GM12878 (cell line): ENCODE results near the gene ZNF407.

ENCODE experiments used
- EP300 ChIP-seq, 2 experiments: fragments of 150-350 bp in 1 of 2; IDR thresholded peaks; 2 replicates each; pipeline ENCODE4 v1.6.1; 2011 to 2012; ENCODE audit warnings: low read depth in 2 of 2, low read length in 2 of 2, borderline replicate concordance in 1 of 2, improper control_type of control experiment in 1 of 2, inconsistent platforms in 1 of 2; ENCODE audit not compliant: control insufficient read depth in 1 of 2
- FOXM1 ChIP-seq: IDR thresholded peaks from 2 replicates; pipeline ENCODE4 v1.6.1; 2012; ENCODE audit warnings: low read depth, mild to moderate bottlenecking, inconsistent platforms, low read length, moderate library complexity
- JUND ChIP-seq: IDR thresholded peaks from 2 replicates; pipeline ENCODE4 v1.6.1; 2012; ENCODE audit warnings: low read depth, mild to moderate bottlenecking, low read length, improper control_type of control experiment, moderate library complexity
- NRF1 ChIP-seq: conservative IDR thresholded peaks from 2 replicates; pipeline ENCODE4 v1.6.1; 2011; ENCODE audit warnings: mild to moderate bottlenecking, low read depth, low read length, improper control_type of control experiment
- POLR2A ChIP-seq: IDR thresholded peaks from 2 replicates; pipeline ENCODE4 v1.6.1; 2011; ENCODE audit warnings: low read depth, mild to moderate bottlenecking, low read length
- SMC3 ChIP-seq: IDR thresholded peaks from 2 replicates; pipeline ENCODE4 v1.6.1; 2011; ENCODE audit warnings: low read length, improper control_type of control experiment, borderline replicate concordance
- TF ChIP-seq, protein P1 (sequence below): IDR thresholded peaks from 2 replicates; pipeline ENCODE4 v1.6.1; 2012; ENCODE audit warnings: low read length, inconsistent platforms
- TF ChIP-seq, protein P2 (sequence below): IDR thresholded peaks from 2 replicates; pipeline ENCODE4 v1.6.1; 2012; ENCODE audit warnings: low read depth, low read length, improper control_type of control experiment
- TF ChIP-seq, protein P3 (sequence below), 3 experiments: IDR thresholded peaks in 2 of 3; conservative IDR thresholded peaks in 1 of 3; 2 replicates each; pipeline ENCODE4 v1.5.1; 2011; ENCODE audit warnings: low read depth in 3 of 3, low read length in 3 of 3, mild to moderate bottlenecking in 3 of 3, control low read depth in 2 of 3, moderate library complexity in 2 of 3, inconsistent platforms in 1 of 3, mixed read lengths in 1 of 3; ENCODE audit not compliant: control insufficient read depth in 2 of 3, insufficient read depth in 1 of 3; ENCODE audit errors: extremely low read depth in 1 of 3

DNA sequence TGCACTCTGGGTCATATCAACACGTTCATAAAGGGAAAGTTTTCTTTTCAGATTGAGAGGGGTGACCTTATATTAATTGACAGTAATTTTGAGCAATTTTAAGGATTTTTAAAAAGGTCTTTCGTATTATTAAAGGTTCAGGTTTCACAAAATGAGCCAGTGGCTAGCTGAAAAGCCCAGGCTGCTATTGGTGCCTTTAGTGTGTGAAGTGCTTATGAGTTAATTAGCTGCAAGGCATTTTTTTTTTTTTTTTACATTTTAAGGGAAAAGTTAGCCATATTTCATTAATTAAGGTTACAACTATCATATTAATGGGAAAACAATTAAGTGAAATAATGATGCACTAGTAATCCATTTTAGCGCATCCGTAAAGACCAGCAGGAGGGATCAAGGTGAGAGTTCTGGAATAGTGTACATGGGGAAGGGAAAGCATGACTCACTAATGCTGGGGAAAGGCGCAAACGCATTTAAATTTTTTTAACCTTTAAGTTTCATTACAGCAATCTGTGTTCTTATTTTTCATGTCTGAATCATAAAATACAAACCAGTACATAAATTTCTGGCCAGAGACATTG, 200.0 kb downstream of the ZNF407 start:
- no peak for TF ChIP-seq POLR2A
- TF ChIP-seq, protein P1, sequence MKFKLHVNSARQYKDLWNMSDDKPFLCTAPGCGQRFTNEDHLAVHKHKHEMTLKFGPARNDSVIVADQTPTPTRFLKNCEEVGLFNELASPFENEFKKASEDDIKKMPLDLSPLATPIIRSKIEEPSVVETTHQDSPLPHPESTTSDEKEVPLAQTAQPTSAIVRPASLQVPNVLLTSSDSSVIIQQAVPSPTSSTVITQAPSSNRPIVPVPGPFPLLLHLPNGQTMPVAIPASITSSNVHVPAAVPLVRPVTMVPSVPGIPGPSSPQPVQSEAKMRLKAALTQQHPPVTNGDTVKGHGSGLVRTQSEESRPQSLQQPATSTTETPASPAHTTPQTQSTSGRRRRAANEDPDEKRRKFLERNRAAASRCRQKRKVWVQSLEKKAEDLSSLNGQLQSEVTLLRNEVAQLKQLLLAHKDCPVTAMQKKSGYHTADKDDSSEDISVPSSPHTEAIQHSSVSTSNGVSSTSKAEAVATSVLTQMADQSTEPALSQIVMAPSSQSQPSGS = no peak
- no peak for TF ChIP-seq NRF1
- no peak for TF ChIP-seq EP300 (IDR thresholded peaks at IDR 0.05; ENCODE audit: borderline replicate concordance in 1 of 2, control insufficient read depth in 1 of 2, low read depth in 2 of 2, low read length in 2 of 2)
- TF ChIP-seq, protein P2, sequence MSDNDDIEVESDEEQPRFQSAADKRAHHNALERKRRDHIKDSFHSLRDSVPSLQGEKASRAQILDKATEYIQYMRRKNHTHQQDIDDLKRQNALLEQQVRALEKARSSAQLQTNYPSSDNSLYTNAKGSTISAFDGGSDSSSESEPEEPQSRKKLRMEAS = no peak
- TF ChIP-seq JUND = no peak
- no peak for TF ChIP-seq SMC3
- TF ChIP-seq, protein P3, sequence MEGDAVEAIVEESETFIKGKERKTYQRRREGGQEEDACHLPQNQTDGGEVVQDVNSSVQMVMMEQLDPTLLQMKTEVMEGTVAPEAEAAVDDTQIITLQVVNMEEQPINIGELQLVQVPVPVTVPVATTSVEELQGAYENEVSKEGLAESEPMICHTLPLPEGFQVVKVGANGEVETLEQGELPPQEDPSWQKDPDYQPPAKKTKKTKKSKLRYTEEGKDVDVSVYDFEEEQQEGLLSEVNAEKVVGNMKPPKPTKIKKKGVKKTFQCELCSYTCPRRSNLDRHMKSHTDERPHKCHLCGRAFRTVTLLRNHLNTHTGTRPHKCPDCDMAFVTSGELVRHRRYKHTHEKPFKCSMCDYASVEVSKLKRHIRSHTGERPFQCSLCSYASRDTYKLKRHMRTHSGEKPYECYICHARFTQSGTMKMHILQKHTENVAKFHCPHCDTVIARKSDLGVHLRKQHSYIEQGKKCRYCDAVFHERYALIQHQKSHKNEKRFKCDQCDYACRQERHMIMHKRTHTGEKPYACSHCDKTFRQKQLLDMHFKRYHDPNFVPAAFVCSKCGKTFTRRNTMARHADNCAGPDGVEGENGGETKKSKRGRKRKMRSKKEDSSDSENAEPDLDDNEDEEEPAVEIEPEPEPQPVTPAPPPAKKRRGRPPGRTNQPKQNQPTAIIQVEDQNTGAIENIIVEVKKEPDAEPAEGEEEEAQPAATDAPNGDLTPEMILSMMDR (IDR thresholded peaks at IDR 0.05 in 2 of 3, conservative IDR thresholded peaks at IDR 0.05 in 1 of 3; ENCODE audit: control insufficient read depth in 2 of 3, extremely low read depth in 1 of 3, insufficient read depth in 1 of 3, low read depth in 3 of 3, low read length in 3 of 3) = no peak
- no peak for TF ChIP-seq FOXM1
